HepG2 (cell line): ENCODE results near the gene ARID1A. TPM values are rescaled to one million over a fixed set of nuclear protein-coding genes. Genes with fewer than 3 reads are reported as not detected.

Experiments
- ELF1 ChIP-seq: sonication (generic); formaldehyde crosslinking; IDR thresholded peaks from 2 replicates; pipeline ENCODE4 v1.4.0; 2020; ENCODE audit warnings: missing genetic modification reagents
- HOXA9 ChIP-seq: sonication (generic); formaldehyde crosslinking; IDR thresholded peaks from 2 replicates; pipeline ENCODE4 v1.8.1; 2022; ENCODE audit warnings: missing genetic modification reagents, mild to moderate bottlenecking, moderate library complexity, borderline replicate concordance
- KDM3A ChIP-seq: IDR thresholded peaks from 2 replicates; pipeline ENCODE4 v1.6.1; 2018; ENCODE audit warnings: low read depth, missing compliant biosample characterization
- MXD4 ChIP-seq: IDR thresholded peaks from 2 replicates; pipeline ENCODE4 v1.6.1; 2016; ENCODE audit warnings: mild to moderate bottlenecking, missing biosample characterization, missing genetic modification reagents
- NFYC ChIP-seq: IDR thresholded peaks from 2 replicates; pipeline ENCODE4 v1.6.1; 2016; ENCODE audit warnings: missing genetic modification reagents, missing compliant biosample characterization
- SIN3B ChIP-seq: fragments of 150-350 bp; IDR thresholded peaks from 2 replicates; pipeline ENCODE4 v1.6.1; 2014; ENCODE audit warnings: low read length
- TCF12 ChIP-seq, 2 experiments: fragments of 450-650 bp in 1 of 2; sonication (generic) in 1 of 2; formaldehyde crosslinking in 1 of 2; IDR thresholded peaks; 2 replicates each; pipeline versions ENCODE4 v1.6.1 to v1.8.0; 2017 to 2022; ENCODE audit warnings: antibody characterized with exemption in 1 of 2, mild to moderate bottlenecking in 1 of 2, missing genetic modification reagents in 1 of 2, moderate library complexity in 1 of 2
- YEATS2 ChIP-seq: sonication (generic); formaldehyde crosslinking; IDR thresholded peaks from 2 replicates; pipeline ENCODE4 v1.4.0; 2020; ENCODE audit warnings: missing genetic modification reagents, borderline replicate concordance
- ZMYM4 ChIP-seq: sonication (generic); formaldehyde crosslinking; IDR thresholded peaks from 2 replicates; pipeline ENCODE4 v1.8.1; 2023; ENCODE audit warnings: mild to moderate bottlenecking, missing genetic modification reagents
- ZNF205 ChIP-seq: IDR thresholded peaks from 2 replicates; pipeline ENCODE4 v1.6.1; 2018; ENCODE audit warnings: missing biosample characterization, missing genetic modification reagents
- ZNF33A ChIP-seq: sonication (generic); formaldehyde crosslinking; IDR thresholded peaks from 2 replicates; pipeline ENCODE4 v1.5.1; 2020; ENCODE audit warnings: missing genetic modification reagents, mild to moderate bottlenecking, moderate library complexity, borderline replicate concordance
- ZNF569 ChIP-seq: sonication (generic); formaldehyde crosslinking; IDR thresholded peaks from 2 replicates; pipeline ENCODE4 v1.5.0; 2020; ENCODE audit warnings: mild to moderate bottlenecking, missing genetic modification reagents, moderate library complexity, borderline replicate concordance
- polyA plus RNA-seq, 8 experiments: library from polyadenylated mRNA; depleted of rRNA in 3 of 8; stranded (reverse) in 7 of 8; unstranded in 1 of 8; fragments of >200 nt; fragmentation: Illumina TruSeq in 4 of 8; extraction: Trizol in 4 of 8; gene quantifications; 2 replicates each; pipeline versions ENCODE4 v1.2.1 to v1.2.3, GENCODE V29; 2011 to 2016; ENCODE audit warnings: low read depth in 4 of 8, missing spikeins in 1 of 8, mixed read lengths in 1 of 8; ENCODE audit not compliant: insufficient read depth in 1 of 8
- total RNA-seq, 5 experiments: library from RNA; depleted of rRNA; stranded (reverse); fragments of >200 nt; fragmentation: Illumina TruSeq; extraction: Trizol; gene quantifications; 2 replicates each; pipeline ENCODE4 v1.2.3, GENCODE V29; 2016; ENCODE audit warnings: low read depth in 1 of 5
- TF ChIP-seq, protein P1 (sequence below): IDR thresholded peaks from 2 replicates; pipeline ENCODE4 v1.6.1; 2016
- TF ChIP-seq, protein P2 (sequence below): sonication (generic); formaldehyde crosslinking; IDR thresholded peaks from 2 replicates; pipeline ENCODE4 v1.9.0; 2022; ENCODE audit warnings: missing genetic modification reagents, mild to moderate bottlenecking, borderline replicate concordance
- TF ChIP-seq, protein P3 (sequence below): sonication (generic); formaldehyde crosslinking; IDR thresholded peaks from 2 replicates; pipeline ENCODE4 v1.4.0; 2020; ENCODE audit warnings: missing genetic modification reagents, borderline replicate concordance
- TF ChIP-seq, protein P4 (sequence below): sonication (generic); formaldehyde crosslinking; conservative IDR thresholded peaks from 2 replicates; pipeline ENCODE4 v1.5.0; 2020; ENCODE audit warnings: missing genetic modification reagents
- TF ChIP-seq, protein P5 (sequence below): sonication (generic); formaldehyde crosslinking; IDR thresholded peaks from 2 replicates; pipeline ENCODE4 v1.4.0; 2020; ENCODE audit warnings: missing genetic modification reagents, borderline replicate concordance
- TF ChIP-seq, protein P6 (sequence below): sonication (generic); formaldehyde crosslinking; IDR thresholded peaks from 2 replicates; pipeline ENCODE4 v1.5.1; 2020; ENCODE audit warnings: missing genetic modification reagents, mild to moderate bottlenecking, borderline replicate concordance

Gene ARID1A
- total and polyA plus RNA-seq, 2 of the 13 experiments (the other 11 are each of a cell fraction or from before 2014, with no cell fraction given) = 11.9 to 15.9 TPM

DNA sequence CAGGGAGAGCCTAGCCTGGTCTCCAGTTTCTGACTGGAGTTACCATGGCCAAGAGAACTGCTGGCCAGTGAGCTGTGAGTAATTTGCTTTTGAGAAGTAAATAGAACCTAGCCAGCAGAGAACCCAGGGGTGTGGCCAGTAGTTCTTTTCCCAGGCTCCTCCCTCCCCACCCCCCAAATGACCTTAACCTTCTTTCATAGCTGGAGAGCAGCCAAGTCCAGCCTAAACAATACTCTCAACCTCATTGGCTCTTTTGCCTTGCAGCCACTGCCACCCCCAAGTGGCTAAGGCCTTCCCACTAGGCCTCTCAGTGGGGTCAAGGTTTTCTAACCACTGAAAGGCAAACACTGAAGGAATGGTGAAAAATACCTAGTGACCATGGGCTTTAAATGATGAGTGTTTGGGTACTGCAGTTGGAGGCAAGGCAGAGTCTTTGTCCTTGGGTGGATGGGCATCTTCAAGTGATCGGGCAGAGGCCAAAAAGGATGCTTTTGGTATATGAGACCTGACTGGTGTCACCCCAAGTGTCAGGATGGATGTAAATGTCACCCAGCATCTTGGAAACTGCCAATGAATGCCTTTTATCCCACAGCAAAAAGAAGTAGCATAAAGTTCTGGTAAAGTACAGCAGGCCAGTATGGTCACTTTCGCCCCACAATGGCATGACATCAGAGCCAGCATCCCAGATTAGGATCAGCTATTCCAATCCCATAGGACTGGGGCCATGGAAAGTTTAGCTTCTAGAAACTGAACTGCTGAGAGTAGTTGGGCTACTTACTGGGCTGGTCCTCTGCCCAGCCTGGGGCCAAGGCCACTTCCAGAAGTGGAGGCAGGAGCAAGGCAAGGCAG lies 88.4 kb downstream of the ARID1A start (continued):
- TF ChIP-seq, protein P1, sequence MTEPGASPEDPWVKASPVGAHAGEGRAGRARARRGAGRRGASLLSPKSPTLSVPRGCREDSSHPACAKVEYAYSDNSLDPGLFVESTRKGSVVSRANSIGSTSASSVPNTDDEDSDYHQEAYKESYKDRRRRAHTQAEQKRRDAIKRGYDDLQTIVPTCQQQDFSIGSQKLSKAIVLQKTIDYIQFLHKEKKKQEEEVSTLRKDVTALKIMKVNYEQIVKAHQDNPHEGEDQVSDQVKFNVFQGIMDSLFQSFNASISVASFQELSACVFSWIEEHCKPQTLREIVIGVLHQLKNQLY (CRISPR knock-in tag) = no peak; the same call in 1 of the 2 replicates
- TF ChIP-seq, protein P2, sequence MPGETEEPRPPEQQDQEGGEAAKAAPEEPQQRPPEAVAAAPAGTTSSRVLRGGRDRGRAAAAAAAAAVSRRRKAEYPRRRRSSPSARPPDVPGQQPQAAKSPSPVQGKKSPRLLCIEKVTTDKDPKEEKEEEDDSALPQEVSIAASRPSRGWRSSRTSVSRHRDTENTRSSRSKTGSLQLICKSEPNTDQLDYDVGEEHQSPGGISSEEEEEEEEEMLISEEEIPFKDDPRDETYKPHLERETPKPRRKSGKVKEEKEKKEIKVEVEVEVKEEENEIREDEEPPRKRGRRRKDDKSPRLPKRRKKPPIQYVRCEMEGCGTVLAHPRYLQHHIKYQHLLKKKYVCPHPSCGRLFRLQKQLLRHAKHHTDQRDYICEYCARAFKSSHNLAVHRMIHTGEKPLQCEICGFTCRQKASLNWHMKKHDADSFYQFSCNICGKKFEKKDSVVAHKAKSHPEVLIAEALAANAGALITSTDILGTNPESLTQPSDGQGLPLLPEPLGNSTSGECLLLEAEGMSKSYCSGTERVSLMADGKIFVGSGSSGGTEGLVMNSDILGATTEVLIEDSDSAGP = peak; percentile 71; the same call in 1 of the 2 replicates
- TF ChIP-seq MXD4 (CRISPR knock-in tag) (no peak), ZNF205 (no peak), HOXA9 (CRISPR knock-in tag) (no peak), YEATS2 (peak; percentile 68; the same call in 1 of the 2 replicates), SIN3B (no peak), ZMYM4 (CRISPR knock-in tag) (peak; percentile 78; the same call in 1 of the 2 replicates), ELF1 (CRISPR knock-in tag) (no peak), NFYC (CRISPR knock-in tag) (peak; percentile 73), ZNF33A (CRISPR knock-in tag) (no peak), KDM3A (CRISPR knock-in tag) (no peak), ZNF569 (CRISPR knock-in tag) (no peak), TCF12 (IDR thresholded peaks at IDR 0.05) (no peak), TCF12 (CRISPR knock-in tag; IDR thresholded peaks at IDR 0.05) (no peak)
- TF ChIP-seq, protein P3, sequence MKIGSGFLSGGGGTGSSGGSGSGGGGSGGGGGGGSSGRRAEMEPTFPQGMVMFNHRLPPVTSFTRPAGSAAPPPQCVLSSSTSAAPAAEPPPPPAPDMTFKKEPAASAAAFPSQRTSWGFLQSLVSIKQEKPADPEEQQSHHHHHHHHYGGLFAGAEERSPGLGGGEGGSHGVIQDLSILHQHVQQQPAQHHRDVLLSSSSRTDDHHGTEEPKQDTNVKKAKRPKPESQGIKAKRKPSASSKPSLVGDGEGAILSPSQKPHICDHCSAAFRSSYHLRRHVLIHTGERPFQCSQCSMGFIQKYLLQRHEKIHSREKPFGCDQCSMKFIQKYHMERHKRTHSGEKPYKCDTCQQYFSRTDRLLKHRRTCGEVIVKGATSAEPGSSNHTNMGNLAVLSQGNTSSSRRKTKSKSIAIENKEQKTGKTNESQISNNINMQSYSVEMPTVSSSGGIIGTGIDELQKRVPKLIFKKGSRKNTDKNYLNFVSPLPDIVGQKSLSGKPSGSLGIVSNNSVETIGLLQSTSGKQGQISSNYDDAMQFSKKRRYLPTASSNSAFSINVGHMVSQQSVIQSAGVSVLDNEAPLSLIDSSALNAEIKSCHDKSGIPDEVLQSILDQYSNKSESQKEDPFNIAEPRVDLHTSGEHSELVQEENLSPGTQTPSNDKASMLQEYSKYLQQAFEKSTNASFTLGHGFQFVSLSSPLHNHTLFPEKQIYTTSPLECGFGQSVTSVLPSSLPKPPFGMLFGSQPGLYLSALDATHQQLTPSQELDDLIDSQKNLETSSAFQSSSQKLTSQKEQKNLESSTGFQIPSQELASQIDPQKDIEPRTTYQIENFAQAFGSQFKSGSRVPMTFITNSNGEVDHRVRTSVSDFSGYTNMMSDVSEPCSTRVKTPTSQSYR (CRISPR knock-in tag) = peak; percentile 89; the same call in 1 of the 2 replicates
- TF ChIP-seq, protein P4, sequence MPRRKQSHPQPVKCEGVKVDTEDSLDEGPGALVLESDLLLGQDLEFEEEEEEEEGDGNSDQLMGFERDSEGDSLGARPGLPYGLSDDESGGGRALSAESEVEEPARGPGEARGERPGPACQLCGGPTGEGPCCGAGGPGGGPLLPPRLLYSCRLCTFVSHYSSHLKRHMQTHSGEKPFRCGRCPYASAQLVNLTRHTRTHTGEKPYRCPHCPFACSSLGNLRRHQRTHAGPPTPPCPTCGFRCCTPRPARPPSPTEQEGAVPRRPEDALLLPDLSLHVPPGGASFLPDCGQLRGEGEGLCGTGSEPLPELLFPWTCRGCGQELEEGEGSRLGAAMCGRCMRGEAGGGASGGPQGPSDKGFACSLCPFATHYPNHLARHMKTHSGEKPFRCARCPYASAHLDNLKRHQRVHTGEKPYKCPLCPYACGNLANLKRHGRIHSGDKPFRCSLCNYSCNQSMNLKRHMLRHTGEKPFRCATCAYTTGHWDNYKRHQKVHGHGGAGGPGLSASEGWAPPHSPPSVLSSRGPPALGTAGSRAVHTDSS (CRISPR knock-in tag) = no peak
- TF ChIP-seq, protein P5, sequence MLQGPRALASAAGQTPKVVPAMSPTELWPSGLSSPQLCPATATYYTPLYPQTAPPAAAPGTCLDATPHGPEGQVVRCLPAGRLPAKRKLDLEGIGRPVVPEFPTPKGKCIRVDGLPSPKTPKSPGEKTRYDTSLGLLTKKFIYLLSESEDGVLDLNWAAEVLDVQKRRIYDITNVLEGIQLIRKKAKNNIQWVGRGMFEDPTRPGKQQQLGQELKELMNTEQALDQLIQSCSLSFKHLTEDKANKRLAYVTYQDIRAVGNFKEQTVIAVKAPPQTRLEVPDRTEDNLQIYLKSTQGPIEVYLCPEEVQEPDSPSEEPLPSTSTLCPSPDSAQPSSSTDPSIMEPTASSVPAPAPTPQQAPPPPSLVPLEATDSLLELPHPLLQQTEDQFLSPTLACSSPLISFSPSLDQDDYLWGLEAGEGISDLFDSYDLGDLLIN (CRISPR knock-in tag) = no peak
- TF ChIP-seq, protein P6, sequence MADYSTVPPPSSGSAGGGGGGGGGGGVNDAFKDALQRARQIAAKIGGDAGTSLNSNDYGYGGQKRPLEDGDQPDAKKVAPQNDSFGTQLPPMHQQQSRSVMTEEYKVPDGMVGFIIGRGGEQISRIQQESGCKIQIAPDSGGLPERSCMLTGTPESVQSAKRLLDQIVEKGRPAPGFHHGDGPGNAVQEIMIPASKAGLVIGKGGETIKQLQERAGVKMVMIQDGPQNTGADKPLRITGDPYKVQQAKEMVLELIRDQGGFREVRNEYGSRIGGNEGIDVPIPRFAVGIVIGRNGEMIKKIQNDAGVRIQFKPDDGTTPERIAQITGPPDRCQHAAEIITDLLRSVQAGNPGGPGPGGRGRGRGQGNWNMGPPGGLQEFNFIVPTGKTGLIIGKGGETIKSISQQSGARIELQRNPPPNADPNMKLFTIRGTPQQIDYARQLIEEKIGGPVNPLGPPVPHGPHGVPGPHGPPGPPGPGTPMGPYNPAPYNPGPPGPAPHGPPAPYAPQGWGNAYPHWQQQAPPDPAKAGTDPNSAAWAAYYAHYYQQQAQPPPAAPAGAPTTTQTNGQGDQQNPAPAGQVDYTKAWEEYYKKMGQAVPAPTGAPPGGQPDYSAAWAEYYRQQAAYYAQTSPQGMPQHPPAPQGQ (CRISPR knock-in tag) = no peak
